HepG2 (cell line): ENCODE data around the gene SLC25A11. TPM values are rescaled to one million over a fixed set of nuclear protein-coding genes. Genes with fewer than 3 reads are reported as not detected.

ENCODE experiments used
- HNF1B ChIP-seq: sonication (generic); formaldehyde crosslinking; IDR thresholded peaks from 2 replicates; pipeline ENCODE4 v1.5.1; 2020; ENCODE audit warnings: mild to moderate bottlenecking, moderate library complexity, missing genetic modification reagents
- KDM5A ChIP-seq: fragments of 200-600 bp; sonication (generic); IDR thresholded peaks from 2 replicates; pipeline ENCODE4 v1.7.0; 2018; ENCODE audit warnings: antibody characterized with exemption, mild to moderate bottlenecking, low read length, borderline replicate concordance
- MAZ ChIP-seq, 2 experiments: sonication (generic) in 1 of 2; formaldehyde crosslinking in 1 of 2; IDR thresholded peaks; 2 replicates each; pipeline versions ENCODE4 v1.5.0 to v1.6.1; 2012 to 2020; ENCODE audit warnings: low read depth in 2 of 2, mild to moderate bottlenecking in 2 of 2, borderline replicate concordance in 1 of 2, improper control_type of control experiment in 1 of 2, low read length in 1 of 2, missing genetic modification reagents in 1 of 2, moderate library complexity in 1 of 2
- MXD1 ChIP-seq: sonication (generic); formaldehyde crosslinking; IDR thresholded peaks from 2 replicates; pipeline ENCODE4 v1.4.0; 2020; ENCODE audit warnings: mild to moderate bottlenecking, missing genetic modification reagents
- NCOR1 ChIP-seq: fragments of 200-600 bp; sonication (generic); IDR thresholded peaks from 2 replicates; pipeline ENCODE4 v1.7.0; 2017; ENCODE audit warnings: antibody characterized with exemption, low read length, borderline replicate concordance
- PATZ1 ChIP-seq: sonication (generic); formaldehyde crosslinking; IDR thresholded peaks from 2 replicates; pipeline ENCODE4 v1.4.0; 2020; ENCODE audit warnings: missing genetic modification reagents
- PCBP2 ChIP-seq: fragments of 200-400 bp; formaldehyde crosslinking; optimal IDR thresholded peaks from 2 replicates; pipeline ENCODE3; 2018; ENCODE audit warnings: low read length, low read depth; ENCODE audit not compliant: poor library complexity, severe bottlenecking
- PRDM10 ChIP-seq: sonication (generic); formaldehyde crosslinking; IDR thresholded peaks from 2 replicates; pipeline ENCODE4 v1.4.0; 2020; ENCODE audit warnings: low read depth, missing genetic modification reagents
- SMAD3 ChIP-seq: sonication (generic); formaldehyde crosslinking; IDR thresholded peaks from 2 replicates; pipeline ENCODE4 v1.4.0; 2020; ENCODE audit warnings: missing genetic modification reagents
- ZC3H13 ChIP-seq: sonication (generic); formaldehyde crosslinking; IDR thresholded peaks from 2 replicates; pipeline ENCODE4 v1.8.1; 2023; ENCODE audit warnings: mild to moderate bottlenecking, missing genetic modification reagents, moderate library complexity
- ZNF17 ChIP-seq: sonication (generic); formaldehyde crosslinking; IDR thresholded peaks from 2 replicates; pipeline ENCODE4 v1.5.0; 2020; ENCODE audit warnings: mild to moderate bottlenecking, missing genetic modification reagents
- ZNF331 ChIP-seq: sonication (generic); formaldehyde crosslinking; IDR thresholded peaks from 2 replicates; pipeline ENCODE4 v1.4.0; 2020; ENCODE audit warnings: missing genetic modification reagents
- ZNF33B ChIP-seq: sonication (generic); formaldehyde crosslinking; IDR thresholded peaks from 2 replicates; pipeline ENCODE4 v1.5.1; 2020; ENCODE audit warnings: mild to moderate bottlenecking, missing genetic modification reagents
- ZNF652 ChIP-seq: IDR thresholded peaks from 2 replicates; pipeline ENCODE4 v1.6.1; 2016; ENCODE audit warnings: low read depth, borderline replicate concordance
- ZNF687 ChIP-seq: sonication (generic); formaldehyde crosslinking; IDR thresholded peaks from 2 replicates; pipeline ENCODE4 v1.5.1; 2020; ENCODE audit warnings: mild to moderate bottlenecking, missing genetic modification reagents, moderate library complexity
- polyA plus RNA-seq, 8 experiments: library from polyadenylated mRNA; depleted of rRNA in 3 of 8; stranded (reverse) in 7 of 8; unstranded in 1 of 8; fragments of >200 nt; fragmentation: Illumina TruSeq in 4 of 8; extraction: Trizol in 4 of 8; gene quantifications; 2 replicates each; pipeline versions ENCODE4 v1.2.1 to v1.2.3, GENCODE V29; 2011 to 2016; ENCODE audit warnings: low read depth in 4 of 8, missing spikeins in 1 of 8, mixed read lengths in 1 of 8; ENCODE audit not compliant: insufficient read depth in 1 of 8
- total RNA-seq, 5 experiments: library from RNA; depleted of rRNA; stranded (reverse); fragments of >200 nt; fragmentation: Illumina TruSeq; extraction: Trizol; gene quantifications; 2 replicates each; pipeline ENCODE4 v1.2.3, GENCODE V29; 2016; ENCODE audit warnings: low read depth in 1 of 5

The SLC25A11 gene
- total and polyA plus RNA-seq, 2 of the 13 experiments (the other 11 are each of a cell fraction or from before 2014, with no cell fraction given): 35.4 to 47.2 TPM

GRCh38 chr17:4950746-4951204 is 10.9 kb upstream of the SLC25A11 start, which contains the start of gene ENO3 (continued):
- TF ChIP-seq KDM5A (peak; percentile 63; the same call in 1 of the 2 replicates), SMAD3 (CRISPR knock-in tag) (no peak), ZNF17 (no peak), NCOR1 (peak; percentile 49; the same call in 1 of the 2 replicates), PCBP2 (no peak), ZNF687 (CRISPR knock-in tag) (peak; percentile 57), ZNF331 (CRISPR knock-in tag) (0 out of 2 replicates have a peak, but pooled peaks have one; percentile 43), MAZ (IDR thresholded peaks at IDR 0.05; ENCODE audit: borderline replicate concordance, low read depth, low read length) (peak; percentile 37; the same call in 1 of the 2 replicates), MAZ (CRISPR knock-in tag; IDR thresholded peaks at IDR 0.05; ENCODE audit: low read depth) (no peak; the same call in 1 of the 2 replicates), PRDM10 (CRISPR knock-in tag) (no peak), ZC3H13 (CRISPR knock-in tag) (0 out of 2 replicates have a peak, but pooled peaks have one; percentile 38), PATZ1 (CRISPR knock-in tag) (peak; percentile 95), ZNF652 (no peak), MXD1 (CRISPR knock-in tag) (peak; percentile 1; the same call in 1 of the 2 replicates), ZNF33B (CRISPR knock-in tag) (no peak), HNF1B (CRISPR knock-in tag) (peak; percentile 25; the same call in 1 of the 2 replicates)
